MCF 10A (cell line): ENCODE results near the gene ANKRD50. TPM values are rescaled to one million over a fixed set of nuclear protein-coding genes. Genes with fewer than 3 reads are reported as not detected.
A peak's percentile ranks its signal among the peaks of the same experiment; 100 is the strongest.

ENCODE experiments used
- BruUV-seq: library from RNA; stranded (reverse); fragments of 400-500 nt; replicated peaks from 2 replicates; lab custom pipeline; 2021; lab: Mats Ljungman, UMichigan
- CTCF ChIA-PET: fragments of 300-600 bp; sonication (Branson Sonifier 250); formaldehyde crosslinking; extraction: SDS; loops from one replicate; lab custom pipeline; 2021; ENCODE audit warnings: antibody characterized with exemption, inconsistent platforms; lab: Yijun Ruan, JAX
- POLR2A ChIA-PET: fragments of 300-600, 350-650 bp; sonication (Branson Sonifier 250); formaldehyde crosslinking; extraction: SDS; loops from one replicate; lab custom pipeline; 2020; ENCODE audit warnings: antibody characterized with exemption, inconsistent platforms; lab: Yijun Ruan, JAX
- DNase-seq: peaks from one replicate; pipeline ENCODE4 v3.0.0-alpha.2; 2018; ENCODE audit not compliant: unreplicated experiment
- H3K27ac Mint-ChIP-seq: one replicate; pipeline ENCODE4 v1.8.0; 2022; ENCODE audit warnings: mild to moderate bottlenecking, low read depth, mixed read lengths; ENCODE audit not compliant: unreplicated experiment
- H3K27me3 Mint-ChIP-seq: one replicate; pipeline ENCODE4 v1.8.0; 2022; ENCODE audit warnings: mixed read lengths; ENCODE audit not compliant: insufficient read depth, unreplicated experiment
- H3K36me3 Mint-ChIP-seq: one replicate; pipeline ENCODE4 v1.8.0; 2022; ENCODE audit warnings: mild to moderate bottlenecking, moderate library complexity, mixed read lengths; ENCODE audit not compliant: insufficient read depth, unreplicated experiment
- H3K4me1 Mint-ChIP-seq: one replicate; pipeline ENCODE4 v1.8.0; 2022; ENCODE audit warnings: mixed read lengths; ENCODE audit not compliant: insufficient read depth, unreplicated experiment
- H3K4me3 Mint-ChIP-seq: one replicate; pipeline ENCODE4 v1.8.0; 2022; ENCODE audit warnings: mild to moderate bottlenecking, moderate library complexity, mixed read lengths; ENCODE audit not compliant: unreplicated experiment
- H3K9me3 Mint-ChIP-seq: one replicate; pipeline ENCODE4 v1.8.0; 2022; ENCODE audit warnings: mixed read lengths; ENCODE audit not compliant: unreplicated experiment
- intact Hi-C: fragments of 100-400 bp; cut with micrococcal nuclease; formaldehyde crosslinking; loops from 2 replicates; pipeline ENCODE4 v1.14.1; 2022
- total RNA-seq: library from RNA; stranded (reverse); gene quantifications from 2 replicates; pipeline ENCODE4 v1.2.3, GENCODE V29; 2022
- TF ChIP-seq, protein P1 (sequence below): fragments of 200-600 bp; IDR thresholded peaks from one replicate; pipeline ENCODE4 v1.8.0; 2022; ENCODE audit warnings: antibody characterized with exemption, mild to moderate bottlenecking; ENCODE audit not compliant: unreplicated experiment

The ANKRD50 gene
- total RNA-seq, 1 experiment from 2014 or later, result 44.1 TPM

DNA sequence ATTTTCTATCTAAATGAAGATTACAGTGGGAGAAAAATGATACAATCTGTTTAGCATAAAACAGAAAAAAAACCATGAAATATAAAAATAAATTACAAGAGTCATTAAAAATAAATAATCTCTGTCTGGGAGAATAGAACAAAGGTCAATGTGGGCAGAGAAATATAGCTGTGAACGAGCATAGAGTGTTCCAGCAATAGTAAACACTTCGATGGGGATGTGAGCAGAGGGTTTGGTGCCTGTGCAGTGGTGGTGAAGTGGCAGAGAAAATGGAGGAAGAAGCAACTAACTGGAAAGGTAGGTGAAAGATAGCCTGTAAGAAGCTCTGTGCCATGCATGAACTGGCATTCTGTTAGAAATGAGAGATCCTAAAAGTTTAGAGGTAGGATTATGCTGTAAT, 64.9 kb downstream of the ANKRD50 start:
- no TSS peak for BruUV-seq
- Mint-ChIP-seq H3K4me3 (no peak overlapping the region), H3K27me3 (no peaks in the 10 kb centered on the region), H3K27ac (peak overlapping the region; percentile 1), H3K9me3 (no peaks in the 10 kb centered on the region), H3K4me1 (peaks cover 12% of the 10 kb centered on the region), H3K36me3 (peaks cover 5% of the 10 kb centered on the region)
- POLR2A ChIA-PET, result interaction anchor here (0.6 kb wide), 1 partner anchor 382 kb away, joined by 3 read pairs; no protein-coding TSS in a partner anchor
- CTCF ChIA-PET, result interaction anchor here (0.8 to 1.4 kb wide), 2 partner anchors 9 to 43 kb away, joined by 3 read pairs; no protein-coding TSS in a partner anchor
- intact Hi-C loops, result no loop called here
- TF ChIP-seq, protein P1, sequence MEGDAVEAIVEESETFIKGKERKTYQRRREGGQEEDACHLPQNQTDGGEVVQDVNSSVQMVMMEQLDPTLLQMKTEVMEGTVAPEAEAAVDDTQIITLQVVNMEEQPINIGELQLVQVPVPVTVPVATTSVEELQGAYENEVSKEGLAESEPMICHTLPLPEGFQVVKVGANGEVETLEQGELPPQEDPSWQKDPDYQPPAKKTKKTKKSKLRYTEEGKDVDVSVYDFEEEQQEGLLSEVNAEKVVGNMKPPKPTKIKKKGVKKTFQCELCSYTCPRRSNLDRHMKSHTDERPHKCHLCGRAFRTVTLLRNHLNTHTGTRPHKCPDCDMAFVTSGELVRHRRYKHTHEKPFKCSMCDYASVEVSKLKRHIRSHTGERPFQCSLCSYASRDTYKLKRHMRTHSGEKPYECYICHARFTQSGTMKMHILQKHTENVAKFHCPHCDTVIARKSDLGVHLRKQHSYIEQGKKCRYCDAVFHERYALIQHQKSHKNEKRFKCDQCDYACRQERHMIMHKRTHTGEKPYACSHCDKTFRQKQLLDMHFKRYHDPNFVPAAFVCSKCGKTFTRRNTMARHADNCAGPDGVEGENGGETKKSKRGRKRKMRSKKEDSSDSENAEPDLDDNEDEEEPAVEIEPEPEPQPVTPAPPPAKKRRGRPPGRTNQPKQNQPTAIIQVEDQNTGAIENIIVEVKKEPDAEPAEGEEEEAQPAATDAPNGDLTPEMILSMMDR, result no peak
- DNase-seq, result no peak

DNA sequence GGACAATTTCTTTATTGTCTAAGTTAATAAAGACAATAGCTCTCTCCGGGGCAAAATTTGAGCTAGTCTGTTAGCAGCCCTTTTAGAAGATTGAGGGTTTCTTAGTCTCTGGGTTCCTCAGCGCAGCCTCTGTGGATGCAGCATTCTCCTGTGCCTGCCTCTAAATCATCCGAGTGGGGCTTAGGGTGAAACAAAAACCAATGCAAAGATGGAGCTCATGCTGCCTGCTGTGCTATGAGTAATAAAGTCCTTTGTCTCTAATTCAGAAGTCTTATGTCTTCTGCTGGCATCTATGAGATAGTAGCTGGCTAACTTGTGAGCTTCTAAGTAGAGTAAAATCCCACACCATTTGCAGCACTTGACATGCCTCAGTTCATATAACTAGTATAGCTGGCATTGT, 67.9 kb downstream of the ANKRD50 start:
- CTCF ChIA-PET, result interaction anchor here (0.7 to 1.2 kb wide), 3 partner anchors 312 to 599 kb away, joined by 3 to 4 read pairs (median 4); no protein-coding TSS in a partner anchor
- H3K4me3 Mint-ChIP-seq, result no peak overlapping the region
- POLR2A ChIA-PET, result no interaction called here
- BruUV-seq, result no TSS peak
- H3K27me3 Mint-ChIP-seq, result no peaks in the 10 kb centered on the region
- intact Hi-C loops, result loop anchor here (5.0 kb wide), 2 partner anchors 68 to 458 kb away; partner anchors contain the start of gene ANKRD50
- H3K9me3 Mint-ChIP-seq, result no peaks in the 10 kb centered on the region
- H3K27ac Mint-ChIP-seq, result no peak overlapping the region
- peaks cover 28% of the 10 kb centered on the region for H3K4me1 Mint-ChIP-seq
- peaks cover 6% of the 10 kb centered on the region for H3K36me3 Mint-ChIP-seq
- DNase-seq, result no peak
- TF ChIP-seq, protein P1, result no peak

DNA sequence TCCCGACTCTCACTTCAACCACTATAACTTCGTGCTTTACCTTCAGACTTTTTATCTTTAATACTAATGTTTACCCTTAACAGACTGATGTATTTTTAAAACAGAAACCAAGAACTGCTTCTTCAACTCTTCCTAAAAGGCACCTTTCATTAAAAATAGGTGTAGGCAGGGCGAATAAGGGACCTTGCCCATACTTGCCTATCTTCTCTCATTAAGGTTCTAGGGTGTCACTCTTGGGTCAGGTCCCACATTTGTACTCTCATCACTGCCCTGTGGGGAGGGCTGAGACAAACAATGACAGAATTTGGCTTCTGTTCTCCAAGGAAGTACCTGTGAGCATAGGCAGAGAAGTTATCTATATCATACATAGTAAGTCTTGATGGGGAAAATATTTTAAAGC, 69.7 kb downstream of the ANKRD50 start:
- peak; percentile 39 for DNase-seq
- Mint-ChIP-seq H3K27me3 (no peaks in the 10 kb centered on the region), H3K27ac (peak overlapping the region; percentile 64), H3K4me1 (peaks cover 28% of the 10 kb centered on the region), H3K36me3 (peaks cover 6% of the 10 kb centered on the region), H3K4me3 (no peak overlapping the region), H3K9me3 (no peaks in the 10 kb centered on the region)
- ChIA-PET CTCF (interaction anchor here (0.7 kb wide), 1 partner anchor 46 kb away, joined by 3 read pairs; no protein-coding TSS in a partner anchor), POLR2A (interaction anchor here (0.8 to 1.1 kb wide), 5 partner anchors 9 to 302 kb away, joined by 3 to 5 read pairs (median 4); no protein-coding TSS in a partner anchor)
- intact Hi-C loops, result loop anchor here (5.0 kb wide), 2 partner anchors 69 to 459 kb away; partner anchors contain the start of gene ANKRD50
- BruUV-seq, result no TSS peak
- TF ChIP-seq, protein P1, result no peak

DNA sequence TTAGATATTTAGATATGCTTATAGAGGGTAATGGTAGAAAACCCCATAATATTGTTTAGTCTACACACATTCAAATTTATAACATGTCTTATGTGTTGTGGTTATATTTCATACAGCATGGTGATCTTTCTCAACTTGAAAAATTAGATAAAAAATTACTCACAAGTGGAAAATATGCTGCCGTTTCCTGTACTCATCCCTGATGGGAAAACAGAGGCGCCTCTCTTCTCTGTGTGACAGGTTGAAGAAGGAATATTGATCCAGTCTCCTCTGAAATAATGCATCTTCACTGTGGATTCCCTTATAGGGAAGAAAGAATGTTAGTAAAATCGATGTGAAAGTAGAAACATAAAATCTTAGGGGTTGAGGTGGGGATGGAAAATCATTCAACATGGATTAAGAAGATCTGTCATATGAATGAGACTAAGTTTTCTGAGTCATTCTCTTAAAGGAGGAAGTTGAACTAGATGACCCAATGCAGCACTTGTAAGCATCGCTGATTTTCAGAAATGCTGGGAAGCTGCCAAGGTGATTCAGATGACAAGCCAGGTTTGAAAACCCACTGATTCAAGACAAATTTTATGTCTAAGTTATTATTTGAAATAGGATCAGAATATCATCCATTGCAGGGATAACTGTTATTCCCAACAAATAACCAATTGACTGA, 70.7 kb downstream of the ANKRD50 start:
- peak overlapping the region; percentile 52 for H3K4me3 Mint-ChIP-seq
- peak overlapping the region; percentile 71 for H3K27ac Mint-ChIP-seq
- peak; percentile 94 for DNase-seq
- H3K36me3 Mint-ChIP-seq, result peaks cover 16% of the 10 kb centered on the region
- no peaks in the 10 kb centered on the region for H3K9me3 Mint-ChIP-seq
- H3K27me3 Mint-ChIP-seq, result no peaks in the 10 kb centered on the region
- ChIA-PET POLR2A (interaction anchor here (0.6 to 1.1 kb wide), 6 partner anchors 8 to 306 kb away, joined by 3 to 5 read pairs (median 4); no protein-coding TSS in a partner anchor), CTCF (interaction anchor here (0.7 kb wide), 1 partner anchor 104 kb away, joined by 3 read pairs; no protein-coding TSS in a partner anchor)
- TF ChIP-seq, protein P1, result no peak
- BruUV-seq, result TSS peak; percentile 69
- H3K4me1 Mint-ChIP-seq, result peaks cover 28% of the 10 kb centered on the region
- intact Hi-C loops, result loop anchor here (5.0 kb wide), 2 partner anchors 70 to 460 kb away; partner anchors contain the start of gene ANKRD50
